ENCODE results near the gene MB21D2. TPM values are rescaled to one million over a fixed set of nuclear protein-coding genes. Genes with fewer than 3 reads are reported as not detected.

MB21D2 gene, protein sequence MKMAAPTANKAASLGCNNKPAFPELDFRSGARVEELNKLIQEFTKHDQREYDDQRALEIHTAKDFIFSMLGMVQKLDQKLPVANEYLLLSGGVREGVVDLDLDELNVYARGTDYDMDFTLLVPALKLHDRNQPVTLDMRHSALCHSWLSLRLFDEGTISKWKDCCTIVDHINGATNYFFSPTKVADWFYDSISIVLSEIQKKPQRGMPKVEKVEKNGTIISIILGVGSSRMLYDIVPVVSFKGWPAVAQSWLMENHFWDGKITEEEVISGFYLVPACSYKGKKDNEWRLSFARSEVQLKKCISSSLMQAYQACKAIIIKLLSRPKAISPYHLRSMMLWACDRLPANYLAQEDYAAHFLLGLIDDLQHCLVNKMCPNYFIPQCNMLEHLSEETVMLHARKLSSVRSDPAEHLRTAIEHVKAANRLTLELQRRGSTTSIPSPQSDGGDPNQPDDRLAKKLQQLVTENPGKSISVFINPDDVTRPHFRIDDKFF
- 14.2 and 16.1 TPM in 2 replicates for total RNA-seq

DNA sequence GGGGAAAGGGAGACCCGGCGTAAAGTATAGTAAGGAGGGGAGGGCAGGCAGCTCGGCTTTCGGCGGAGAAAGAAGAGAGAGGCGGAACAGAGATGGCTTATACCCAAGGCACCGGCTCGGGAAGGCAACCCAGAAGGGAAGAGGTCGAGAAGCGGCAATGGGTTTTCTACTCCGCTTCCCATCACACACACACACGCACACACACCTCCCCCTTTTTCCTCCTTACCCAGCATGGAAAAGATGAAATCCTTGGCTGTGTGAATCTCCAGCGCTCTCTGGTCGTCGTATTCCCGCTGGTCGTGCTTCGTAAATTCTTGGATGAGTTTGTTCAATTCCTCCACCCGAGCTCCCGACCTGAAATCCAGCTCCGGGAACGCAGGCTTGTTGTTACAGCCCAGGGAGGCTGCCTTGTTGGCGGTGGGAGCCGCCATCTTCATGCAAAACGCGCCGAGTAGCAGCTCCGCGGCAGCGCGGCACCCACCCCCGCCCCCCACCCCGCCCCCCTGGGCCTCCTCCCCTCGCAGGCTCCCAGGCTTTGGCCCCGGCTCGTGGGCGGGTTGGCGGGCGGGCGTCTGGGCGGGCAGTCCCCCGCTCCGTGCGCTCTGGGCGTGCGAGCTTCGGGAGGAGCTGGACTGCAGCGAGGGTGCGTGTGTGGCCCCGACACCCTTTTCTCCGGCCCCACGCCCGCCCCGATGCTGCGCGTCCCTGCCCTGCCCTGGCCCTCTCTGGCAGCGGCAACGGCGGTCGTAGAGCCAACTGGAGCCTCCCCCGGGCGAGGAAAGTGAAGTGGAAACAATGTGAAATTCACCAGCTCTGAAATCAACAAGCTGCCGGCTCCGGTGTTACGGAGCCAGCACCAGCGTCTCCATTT lies at the start of gene MB21D2:
MB21D2 (minus strand) TSS at position 453 of the 871 bp plus-strand sequence; CDS start at position 437, 16 bp downstream.

Other genes starting within 250 kb of the MB21D2 start
- gene FGF12, start 190.3 kb downstream of the MB21D2 start, total RNA-seq = under 0.01 TPM in 1 of 2 replicates, not detected in the other